OCI-LY3 (cell line): Measurements from ENCODE around the gene PRDX3.
"Not testable (repeated sequence)": the region's sequence is repeated elsewhere in the genome, so short reads cannot be mapped to it uniquely, and the experiment has no call there.

Source experiments
- H2AFZ ChIP-seq: fragments of 200-600, 300-600 bp; shearing (Covaris generic); 2 replicates; pipeline ENCODE4 v1.6.0; 2014; ENCODE audit warnings: antibody characterized with exemption, low read depth, low read length
- H3K27ac ChIP-seq: fragments of 200-600, 300-600 bp; sonication (generic); 2 replicates; pipeline ENCODE4 v1.5.1; 2014; ENCODE audit warnings: mild to moderate bottlenecking, low read length, moderate library complexity, mixed read lengths
- H3K27me3 ChIP-seq: fragments of 200-600, 300-600 bp; sonication (generic); 2 replicates; pipeline ENCODE4 v1.6.1; 2014; ENCODE audit warnings: low read depth, low read length, mixed read lengths
- H3K36me3 ChIP-seq: fragments of 200-600, 300-600 bp; sonication (generic); replicated peaks from 2 replicates; pipeline ENCODE3; 2014; ENCODE audit warnings: low read depth, low read length, mixed read lengths
- H3K4me1 ChIP-seq: fragments of 300-600, 200-600 bp; sonication (generic); 2 replicates; pipeline ENCODE4 v1.6.1; 2014; ENCODE audit warnings: low read length, mixed read lengths
- H3K4me2 ChIP-seq: fragments of 200-600, 300-600 bp; sonication (generic); 2 replicates; pipeline ENCODE4 v1.6.1; 2014; ENCODE audit warnings: low read length, mixed read lengths
- H3K4me3 ChIP-seq: fragments of 300-600, 200-600 bp; sonication (generic); 2 replicates; pipeline ENCODE4 v1.5.1; 2014; ENCODE audit warnings: antibody characterized with exemption, mild to moderate bottlenecking, low read length, moderate library complexity
- H3K79me2 ChIP-seq: fragments of 300-600, 200-600 bp; shearing (Covaris generic); 2 replicates; pipeline ENCODE4 v1.6.1; 2014; ENCODE audit warnings: mild to moderate bottlenecking, low read length, mixed read lengths
- H3K9ac ChIP-seq: fragments of 300-600, 200-600 bp; shearing (Covaris generic); 2 replicates; pipeline ENCODE4 v1.6.0; 2014; ENCODE audit warnings: mild to moderate bottlenecking, low read length, moderate library complexity
- H3K9me3 ChIP-seq: fragments of 200-600, 300-600 bp; shearing (Covaris generic); 2 replicates; pipeline ENCODE4 v1.6.1; 2014; ENCODE audit warnings: low read length, mixed read lengths; ENCODE audit not compliant: insufficient read depth
- H4K20me1 ChIP-seq: fragments of 200-600, 300-600 bp; sonication (generic); 2 replicates; pipeline ENCODE4 v1.6.1; 2016; ENCODE audit warnings: low read length, mixed read lengths; ENCODE audit not compliant: insufficient read depth
- CTCF ChIP-seq: fragments of 200-600, 300-600 bp; sonication (generic); IDR thresholded peaks from 2 replicates; pipeline ENCODE4 v1.5.1; 2014; ENCODE audit warnings: antibody characterized with exemption, low read length, low read depth
- EZH2phosphoT487 ChIP-seq: fragments of 200-600 bp; shearing (Covaris generic); IDR thresholded peaks from 2 replicates; pipeline ENCODE4 v1.6.1; 2018; ENCODE audit warnings: antibody characterized with exemption, mixed run types, low read depth

Gene PRDX3

GRCh38 chr10:119190954-119191785, 12.6 kb upstream of the PRDX3 start:
- Histone ChIP-seq H3K9ac (no peak overlapping the region), H3K9me3 (no peaks in the 10 kb centered on the region), H4K20me1 (no peaks in the 10 kb centered on the region), H3K4me3 (no peak overlapping the region), H3K4me1 (no peaks in the 10 kb centered on the region), H2AFZ (no peak overlapping the region), H3K4me2 (no peak overlapping the region), H3K27me3 (no peaks in the 10 kb centered on the region), H3K27ac (no peak overlapping the region), H3K36me3 (no peaks in the 10 kb centered on the region), H3K79me2 (no peaks in the 10 kb centered on the region)
- TF ChIP-seq EZH2phosphoT487 (no peak), CTCF (no peak)

- H3K27ac ChIP-seq = no peak overlapping the region
- H3K4me3 ChIP-seq = no peak overlapping the region
- TF ChIP-seq EZH2phosphoT487 (no peak), CTCF (no peak)
- H3K4me1 ChIP-seq = no peaks in the 10 kb centered on the region
- no peaks in the 10 kb centered on the region for H3K36me3 ChIP-seq
- no peaks in the 10 kb centered on the region for H3K27me3 ChIP-seq
- no peaks in the 10 kb centered on the region for H3K79me2 ChIP-seq
- no peaks in the 10 kb centered on the region for H4K20me1 ChIP-seq
- H3K9me3 ChIP-seq = no peaks in the 10 kb centered on the region
- H2AFZ ChIP-seq = no peak overlapping the region
- no peak overlapping the region for H3K4me2 ChIP-seq
- H3K9ac ChIP-seq = no peak overlapping the region
Measured at GRCh38 chr10:119190353-119190752, 11.7 kb upstream of the PRDX3 start.

GRCh38 chr10:119189811-119190282, 11.2 kb upstream of the PRDX3 start:
- Histone ChIP-seq H3K9me3 (no peaks in the 10 kb centered on the region), H2AFZ (no peak overlapping the region), H3K27ac (no peak overlapping the region), H3K36me3 (no peaks in the 10 kb centered on the region), H3K9ac (no peak overlapping the region), H3K4me2 (no peak overlapping the region), H3K4me1 (no peaks in the 10 kb centered on the region), H4K20me1 (no peaks in the 10 kb centered on the region), H3K79me2 (no peaks in the 10 kb centered on the region), H3K4me3 (no peak overlapping the region), H3K27me3 (no peaks in the 10 kb centered on the region)
- TF ChIP-seq EZH2phosphoT487 = no peak
- TF ChIP-seq CTCF = no peak

GRCh38 chr10:119183664-119184412, 5.2 kb upstream of the PRDX3 start:
- Histone ChIP-seq H3K27me3 (no peaks in the 10 kb centered on the region), H4K20me1 (no peaks in the 10 kb centered on the region), H3K4me3 (no peak overlapping the region), H3K27ac (no peak overlapping the region), H2AFZ (no peak overlapping the region), H3K4me2 (no peak overlapping the region), H3K4me1 (peaks cover 4% of the 10 kb centered on the region), H3K36me3 (no peaks in the 10 kb centered on the region), H3K9me3 (no peaks in the 10 kb centered on the region), H3K9ac (no peak overlapping the region), H3K79me2 (no peaks in the 10 kb centered on the region)
- TF ChIP-seq EZH2phosphoT487 = no peak
- TF ChIP-seq CTCF = no peak

GRCh38 chr10:119180850-119181400, 2.3 kb upstream of the PRDX3 start:
- H3K79me2 ChIP-seq = peaks cover 25% of the 10 kb centered on the region
- not testable (repeated sequence) for H3K27me3 ChIP-seq, H2AFZ ChIP-seq, H3K4me3 ChIP-seq, H3K36me3 ChIP-seq, H4K20me1 ChIP-seq, H3K9me3 ChIP-seq, H3K4me2 ChIP-seq, H3K9ac ChIP-seq, H3K27ac ChIP-seq
- H3K4me1 ChIP-seq = peaks cover 16% of the 10 kb centered on the region
